ENCODE results near the gene ARFGAP3.
A peak's percentile ranks its signal among the peaks of the same experiment; 100 is the strongest.

ARFGAP3 gene

GRCh38 chr22:42821386-42821785 is 35.7 kb downstream of the ARFGAP3 start:
- no peak for DNase-seq
- H3K9me2 ChIP-seq (replicated peaks; ENCODE audit: insufficient read depth, low read length) = no peaks in the 10 kb centered on the region
- H3K9ac ChIP-seq (ENCODE audit: low read length) = no peak overlapping the region
- H3K9me3 ChIP-seq (replicated peaks; ENCODE audit: insufficient read depth, low read length) = no peaks in the 10 kb centered on the region
- no peaks in the 10 kb centered on the region for H3K27me3 ChIP-seq (replicated peaks; ENCODE audit: insufficient read depth, low read length)
- H3K4me1 ChIP-seq (ENCODE audit: low read length) = no peaks in the 10 kb centered on the region
- no peak overlapping the region for H3K4me3 ChIP-seq (ENCODE audit: low read length)
- no peak overlapping the region for H3K4me2 ChIP-seq (ENCODE audit: low read depth, low read length)
- H4K20me1 ChIP-seq (ENCODE audit: insufficient read depth, low read length) = no peaks in the 10 kb centered on the region
- H2AFZ ChIP-seq (ENCODE audit: low read length) = no peak overlapping the region
- no peak overlapping the region for H3K27ac ChIP-seq (ENCODE audit: low read length)
- no peaks in the 10 kb centered on the region for H3K79me2 ChIP-seq (ENCODE audit: low read length)
- H3F3A ChIP-seq (ENCODE audit: insufficient read depth, low read length) = no peaks in the 10 kb centered on the region
- no peak for TF ChIP-seq CTCF (IDR thresholded peaks at IDR 0.05; ENCODE audit: low read length)
- no peak for TF ChIP-seq EZH2 (optimal IDR thresholded peaks at IDR 0.05; ENCODE audit: low read depth, low read length)
- TF ChIP-seq EZH2phosphoT487 (IDR thresholded peaks at IDR 0.05; ENCODE audit: low read length) = no peak
- H3K36me3 ChIP-seq (replicated peaks; ENCODE audit: insufficient read depth, low read length) = no peaks in the 10 kb centered on the region

GRCh38 chr22:42820045-42820763 is 36.9 kb downstream of the ARFGAP3 start:
- H2AFZ ChIP-seq (ENCODE audit: low read length) = no peak overlapping the region

GRCh38 chr22:42819412-42820044 is 37.5 kb downstream of the ARFGAP3 start:
- H4K20me1 ChIP-seq (ENCODE audit: insufficient read depth, low read length) = no peaks in the 10 kb centered on the region
- H3K27me3 ChIP-seq (replicated peaks; ENCODE audit: insufficient read depth, low read length) = no peaks in the 10 kb centered on the region
- no peak overlapping the region for H3K4me2 ChIP-seq (ENCODE audit: low read depth, low read length)
- TF ChIP-seq EZH2 (optimal IDR thresholded peaks at IDR 0.05; ENCODE audit: low read depth, low read length) (no peak), CTCF (IDR thresholded peaks at IDR 0.05; ENCODE audit: low read length) (no peak), EZH2phosphoT487 (IDR thresholded peaks at IDR 0.05; ENCODE audit: low read length) (no peak)
- H3K4me1 ChIP-seq (ENCODE audit: low read length) = peaks cover 5% of the 10 kb centered on the region; the same call in 1 of the 2 replicates
- no peaks in the 10 kb centered on the region for H3K79me2 ChIP-seq (ENCODE audit: low read length)
- no peaks in the 10 kb centered on the region for H3F3A ChIP-seq (ENCODE audit: insufficient read depth, low read length)
- no peak overlapping the region for H3K4me3 ChIP-seq (ENCODE audit: low read length)
- H2AFZ ChIP-seq (ENCODE audit: low read length) = no peak overlapping the region
- no peak overlapping the region for H3K9ac ChIP-seq (ENCODE audit: low read length)
- no peak overlapping the region for H3K27ac ChIP-seq (ENCODE audit: low read length)
- H3K36me3 ChIP-seq (replicated peaks; ENCODE audit: insufficient read depth, low read length) = no peaks in the 10 kb centered on the region
- no peaks in the 10 kb centered on the region for H3K9me3 ChIP-seq (replicated peaks; ENCODE audit: insufficient read depth, low read length)
- H3K9me2 ChIP-seq (replicated peaks; ENCODE audit: insufficient read depth, low read length) = no peaks in the 10 kb centered on the region
- DNase-seq = no peak

More at GRCh38 chr22:42820045-42820763, 36.9 kb downstream of the ARFGAP3 start:
- Histone ChIP-seq H3K4me3 (ENCODE audit: low read length) (no peak overlapping the region), H3F3A (ENCODE audit: insufficient read depth, low read length) (no peaks in the 10 kb centered on the region), H3K9ac (ENCODE audit: low read length) (no peak overlapping the region), H3K9me3 (replicated peaks; ENCODE audit: insufficient read depth, low read length) (no peaks in the 10 kb centered on the region), H3K9me2 (replicated peaks; ENCODE audit: insufficient read depth, low read length) (no peaks in the 10 kb centered on the region), H3K27me3 (replicated peaks; ENCODE audit: insufficient read depth, low read length) (no peaks in the 10 kb centered on the region), H3K4me2 (ENCODE audit: low read depth, low read length) (no peak overlapping the region), H4K20me1 (ENCODE audit: insufficient read depth, low read length) (no peaks in the 10 kb centered on the region), H3K4me1 (ENCODE audit: low read length) (no peaks in the 10 kb centered on the region), H3K27ac (ENCODE audit: low read length) (no peak overlapping the region), H3K79me2 (ENCODE audit: low read length) (no peaks in the 10 kb centered on the region), H3K36me3 (replicated peaks; ENCODE audit: insufficient read depth, low read length) (no peaks in the 10 kb centered on the region)
- TF ChIP-seq EZH2 (optimal IDR thresholded peaks at IDR 0.05; ENCODE audit: low read depth, low read length) (no peak), EZH2phosphoT487 (IDR thresholded peaks at IDR 0.05; ENCODE audit: low read length) (no peak), CTCF (IDR thresholded peaks at IDR 0.05; ENCODE audit: low read length) (peak; percentile 57)
- peak; percentile 30 for DNase-seq

Measured in MM.1S (cell line).